Lung (tissue), 12 donors: ENCODE data around the gene BCL6B. TPM values are rescaled to one million over a fixed set of nuclear protein-coding genes. Genes with fewer than 3 reads are reported as not detected.

Experiments used
- ATAC-seq: fragments of 200-7000 bp; cut with Tn5 transposase; one replicate; pipeline ENCODE4 v1.9.1; 2020; ENCODE audit warnings: moderate number of reproducible peaks; ENCODE audit not compliant: insufficient read depth, low FRiP score
- DNase-seq, 3 donors: peaks; one replicate each; pipeline ENCODE4 v3.0.0-alpha.2; 2013 to 2017
- H3K27ac ChIP-seq, 2 donors: one replicate each; pipeline ENCODE4 v1.5.1; 2013; ENCODE audit warnings: mild to moderate bottlenecking in 2 of 2, moderate library complexity in 2 of 2, control low read depth in 1 of 2, inconsistent platforms in 1 of 2, low read depth in 1 of 2, low read length in 1 of 2
- H3K27me3 ChIP-seq, 3 donors: one replicate each; pipeline ENCODE4 v1.5.1; 2013; ENCODE audit warnings: low read length in 2 of 3; ENCODE audit not compliant: control insufficient read depth in 3 of 3, insufficient read depth in 3 of 3
- H3K36me3 ChIP-seq, 4 donors: one replicate each; pipeline ENCODE4 v1.5.1; 2013; ENCODE audit warnings: low read length in 4 of 4, mild to moderate bottlenecking in 1 of 4, moderate library complexity in 1 of 4; ENCODE audit not compliant: control insufficient read depth in 4 of 4, insufficient read depth in 4 of 4
- H3K4me1 ChIP-seq, 5 donors: one replicate each; pipeline ENCODE4 v1.5.1; 2013; ENCODE audit warnings: low read length in 5 of 5, mild to moderate bottlenecking in 2 of 5, moderate library complexity in 1 of 5; ENCODE audit not compliant: control insufficient read depth in 5 of 5, insufficient read depth in 5 of 5
- H3K4me3 ChIP-seq: one replicate; pipeline ENCODE4 v1.5.1; 2013; ENCODE audit warnings: mild to moderate bottlenecking, control low read depth, moderate library complexity
- H3K9ac ChIP-seq, 2 donors: one replicate each; pipeline ENCODE4 v1.5.1; 2013; ENCODE audit warnings: low read length in 2 of 2, control low read depth in 1 of 2; ENCODE audit not compliant: insufficient read depth in 1 of 2
- H3K9me3 ChIP-seq, 4 donors: one replicate each; pipeline ENCODE4 v1.5.1; 2013; ENCODE audit warnings: low read length in 3 of 4, mild to moderate bottlenecking in 1 of 4, moderate library complexity in 1 of 4; ENCODE audit not compliant: control insufficient read depth in 4 of 4, insufficient read depth in 3 of 4
- CTCF ChIP-seq: IDR thresholded peaks from 2 replicates; pipeline ENCODE4 v1.5.1; 2012; ENCODE audit warnings: mild to moderate bottlenecking; ENCODE audit errors: control extremely low read depth, extremely low read depth
- WGBS, 2 donors: extraction: QIAGEN DNeasy Blood & Tissue Kit; methylation state at CpG; one replicate each; pipeline ENCODE4 v1.1.7; 2013; 5-methylcytosine and 5-hydroxymethylcytosine counted together
- polyA plus RNA-seq, 2 donors: library from polyadenylated mRNA; stranded (reverse); fragments of 200-250 nt; gene quantifications; one replicate each; pipeline ENCODE4 v1.2.1, GENCODE V29; 2013
- total RNA-seq, 2 donors: library from RNA; depleted of rRNA in 1 of 2; stranded (reverse); fragments of >200 nt in 1 of 2; gene quantifications; one replicate each; pipeline ENCODE4 v1.2.1, GENCODE V29; 2014 to 2021
- donor health status: control.
- donor health status: control.
- donor health status: Bipolar disorder and iron deficiency.
- donor health status: healthy.
- donor health status: DM: yes; HTN: yes; CAD: no.

The BCL6B gene
- total and polyA plus RNA-seq, 4 donors, result 14.5 to 55.6 (median 15.5) TPM

GRCh38 chr17:7029659-7030058 lies 6.8 kb downstream of the BCL6B start:
- Histone ChIP-seq H3K4me1 (peaks cover 0 to 10% (median 6%) of the 10 kb centered on the region in 5 donors), H3K36me3 (peaks cover 0 to 6% (median 0%) of the 10 kb centered on the region in 4 donors), H3K27me3 (no peaks in the 10 kb centered on the region), H3K27ac (peak overlapping the region; percentile 35 to 67), H3K9me3 (no peaks in the 10 kb centered on the region), H3K4me3 (no peak overlapping the region), H3K9ac (no peak overlapping the region)
- DNase-seq (peak in 1 of 3 donors; percentile 69), ATAC-seq (peak; percentile 9)
- 28 to 46% methylated on average over 8 of the region's 8 CpGs for WGBS, 2 donors
- no peak for TF ChIP-seq CTCF

GRCh38 chr17:7034955-7035590 lies 12.2 kb downstream of the BCL6B start:
- peaks cover 0 to 13% (median 4%) of the 10 kb centered on the region in 5 donors for H3K4me1 ChIP-seq
- H3K9ac ChIP-seq, result peak overlapping the region in 1 of 2 donors; percentile 73
- H3K27me3 ChIP-seq, result no peaks in the 10 kb centered on the region
- no peak for TF ChIP-seq CTCF
- DNase-seq (no peak), ATAC-seq (peak; percentile 1)
- H3K27ac ChIP-seq, result peak overlapping the region; percentile 29 to 92
- H3K36me3 ChIP-seq, result no peaks in the 10 kb centered on the region
- whole genome bisulfite sequencing, 2 donors, result 6 to 8% methylated on average over 7 of the region's 7 CpGs
- H3K9me3 ChIP-seq, result no peaks in the 10 kb centered on the region
- H3K4me3 ChIP-seq, result peak overlapping the region; percentile 36

GRCh38 chr17:7035591-7036368 lies 12.9 kb downstream of the BCL6B start, which contains the start of gene SLC16A13:
TSS of gene SLC16A13 (plus strand) at chr17:7036015. CDS start at chr17:7036383, 368 bp downstream.
- peak; percentile 93 for ATAC-seq
- Histone ChIP-seq H3K36me3 (no peaks in the 10 kb centered on the region), H3K9ac (peak within 1 kb of the TSS in 1 of 2 donors; percentile 73), H3K4me3 (peak within 1 kb of the TSS; percentile 59), H3K27me3 (no peaks in the 10 kb centered on the region), H3K27ac (peak within 1 kb of the TSS; percentile 29 to 92), H3K4me1 (peaks cover 0 to 13% (median 4%) of the 10 kb centered on the region in 5 donors), H3K9me3 (no peaks in the 10 kb centered on the region)
- DNase-seq, result peak; percentile 94 to 97 (median 96)
- 1% methylated on average over 50 to 52 of the region's 52 CpGs for WGBS, 2 donors
- no peak for TF ChIP-seq CTCF
